HG03342 (cell line): ENCODE data around the gene FREY1.

Source experiments
- ATAC-seq: cut with Tn5 transposase; IDR thresholded peaks from one replicate; pipeline ENCODE4 v1.9.1; 2021; ENCODE audit warnings: mild to moderate bottlenecking, moderate library complexity; ENCODE audit not compliant: unreplicated experiment

The FREY1 gene

GRCh38 chr11:45895553-45896259 lies 11.4 kb downstream of the FREY1 start:
- no peak for ATAC-seq

GRCh38 chr11:45894555-45895247 lies 12.4 kb downstream of the FREY1 start:
- no peak for ATAC-seq

GRCh38 chr11:45892856-45893255 lies 14.2 kb downstream of the FREY1 start:
- ATAC-seq = no peak

- no peak for ATAC-seq
Measured at GRCh38 chr11:45890886-45891550, 16.1 kb downstream of the FREY1 start.

- no peak for ATAC-seq
Measured at GRCh38 chr11:45889966-45890365, 17.1 kb downstream of the FREY1 start.

GRCh38 chr11:45889555-45889954 lies 17.5 kb downstream of the FREY1 start:
- no peak for ATAC-seq

- no peak for ATAC-seq
Measured at GRCh38 chr11:45887587-45887986, 19.5 kb downstream of the FREY1 start.

- ATAC-seq = no peak
Measured at GRCh38 chr11:45886816-45887520, 20.1 kb downstream of the FREY1 start.

GRCh38 chr11:45885921-45886721 lies 20.9 kb downstream of the FREY1 start:
- no peak for ATAC-seq

- ATAC-seq = peak; percentile 61
Measured at GRCh38 chr11:45885274-45885920, 21.7 kb downstream of the FREY1 start, which contains the start of gene MAPK8IP1. TSS of gene MAPK8IP1 (plus strand) at chr11:45885651. CDS start at chr11:45885821, 170 bp downstream.

GRCh38 chr11:45884596-45885185 lies 22.4 kb downstream of the FREY1 start:
- no peak for ATAC-seq

- no peak for ATAC-seq
Measured at GRCh38 chr11:45881708-45882368, 25.2 kb downstream of the FREY1 start.

- ATAC-seq = no peak
Measured at GRCh38 chr11:45880772-45881570, 26.1 kb downstream of the FREY1 start.

- ATAC-seq = no peak
Measured at GRCh38 chr11:45879803-45880686, 27.0 kb downstream of the FREY1 start.

- no peak for ATAC-seq
Measured at GRCh38 chr11:45877845-45878244, 29.2 kb downstream of the FREY1 start.

GRCh38 chr11:45877221-45877620 lies 29.9 kb downstream of the FREY1 start:
- ATAC-seq = no peak

- no peak for ATAC-seq
Measured at GRCh38 chr11:45876401-45876800, 30.7 kb downstream of the FREY1 start.
